ENCODE measurements around the gene TMEM167B. TPM values are rescaled to one million over a fixed set of nuclear protein-coding genes. Genes with fewer than 3 reads are reported as not detected.

TMEM167B gene
- total RNA-seq, 3 donors from 2014 or later: 38.5 to 48.1 (median 45.9) TPM

DNA sequence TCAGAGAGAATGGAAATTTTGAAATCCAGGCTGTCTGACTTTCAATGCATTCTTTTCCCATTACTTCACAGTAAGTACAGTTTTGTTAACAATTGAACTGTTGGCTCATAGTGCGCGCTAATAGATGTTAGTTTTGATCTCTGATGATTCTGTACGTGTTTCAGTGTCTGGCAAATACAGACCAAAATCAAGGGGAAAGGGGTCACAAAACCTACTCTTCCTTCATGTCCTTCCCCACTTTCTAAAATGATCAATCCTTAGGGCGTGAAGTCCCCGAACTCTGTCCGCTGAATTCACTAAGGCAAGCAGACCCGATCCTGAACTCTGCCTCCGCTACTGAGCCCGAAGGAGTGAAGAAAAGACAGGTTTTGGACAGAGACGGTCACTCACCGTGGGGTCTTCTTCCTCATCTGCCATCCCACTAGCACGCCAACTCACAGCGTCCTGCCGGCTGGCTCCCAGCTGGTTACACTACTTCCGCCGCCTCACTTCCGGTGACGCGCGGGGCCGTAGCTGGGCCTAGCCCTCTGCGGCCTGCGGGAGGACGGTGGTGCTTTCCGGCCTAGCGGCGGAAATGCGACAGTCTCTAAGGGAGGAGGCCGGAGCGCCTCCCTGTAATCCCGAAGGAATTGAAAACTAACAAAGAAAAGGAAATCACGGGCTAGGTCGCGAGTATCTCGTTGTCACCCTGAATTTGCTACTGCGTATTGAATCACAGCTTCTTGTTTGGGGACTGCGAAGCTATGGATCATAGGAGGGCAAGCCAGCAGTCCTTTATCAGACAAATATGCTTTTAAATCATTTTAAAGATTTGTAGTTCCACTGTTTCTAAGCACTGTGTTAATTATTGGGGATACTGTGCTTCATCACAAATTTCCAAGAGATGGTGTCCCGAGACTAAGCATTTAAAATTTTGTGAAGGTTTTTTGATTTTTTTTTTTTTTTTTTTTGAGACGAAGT is 14.8 kb upstream of the TMEM167B start, which contains the start of gene TAF13:
Gene TAF13 (minus strand): TSS at position 473 of the 960 bp plus-strand sequence. CDS start 56 bp downstream, at position 417.
- intact Hi-C loops (cut with DNase I, micrococcal nuclease): no loop called here
- peak within 1 kb of the TSS; percentile 42 for H3K4me3 ChIP-seq
- H3K4me1 ChIP-seq (ENCODE audit: low read depth): peaks cover 9% of the 10 kb centered on the region
- H3K9me3 ChIP-seq: no peaks in the 10 kb centered on the region
- H3K36me3 ChIP-seq (ENCODE audit: low read depth): no peaks in the 10 kb centered on the region
- peak; percentile 94 to 97 (median 95) for DNase-seq
- TF ChIP-seq, protein P1, sequence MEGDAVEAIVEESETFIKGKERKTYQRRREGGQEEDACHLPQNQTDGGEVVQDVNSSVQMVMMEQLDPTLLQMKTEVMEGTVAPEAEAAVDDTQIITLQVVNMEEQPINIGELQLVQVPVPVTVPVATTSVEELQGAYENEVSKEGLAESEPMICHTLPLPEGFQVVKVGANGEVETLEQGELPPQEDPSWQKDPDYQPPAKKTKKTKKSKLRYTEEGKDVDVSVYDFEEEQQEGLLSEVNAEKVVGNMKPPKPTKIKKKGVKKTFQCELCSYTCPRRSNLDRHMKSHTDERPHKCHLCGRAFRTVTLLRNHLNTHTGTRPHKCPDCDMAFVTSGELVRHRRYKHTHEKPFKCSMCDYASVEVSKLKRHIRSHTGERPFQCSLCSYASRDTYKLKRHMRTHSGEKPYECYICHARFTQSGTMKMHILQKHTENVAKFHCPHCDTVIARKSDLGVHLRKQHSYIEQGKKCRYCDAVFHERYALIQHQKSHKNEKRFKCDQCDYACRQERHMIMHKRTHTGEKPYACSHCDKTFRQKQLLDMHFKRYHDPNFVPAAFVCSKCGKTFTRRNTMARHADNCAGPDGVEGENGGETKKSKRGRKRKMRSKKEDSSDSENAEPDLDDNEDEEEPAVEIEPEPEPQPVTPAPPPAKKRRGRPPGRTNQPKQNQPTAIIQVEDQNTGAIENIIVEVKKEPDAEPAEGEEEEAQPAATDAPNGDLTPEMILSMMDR (IDR thresholded peaks at IDR 0.05): no peak
- ATAC-seq: peak; percentile 100

DNA sequence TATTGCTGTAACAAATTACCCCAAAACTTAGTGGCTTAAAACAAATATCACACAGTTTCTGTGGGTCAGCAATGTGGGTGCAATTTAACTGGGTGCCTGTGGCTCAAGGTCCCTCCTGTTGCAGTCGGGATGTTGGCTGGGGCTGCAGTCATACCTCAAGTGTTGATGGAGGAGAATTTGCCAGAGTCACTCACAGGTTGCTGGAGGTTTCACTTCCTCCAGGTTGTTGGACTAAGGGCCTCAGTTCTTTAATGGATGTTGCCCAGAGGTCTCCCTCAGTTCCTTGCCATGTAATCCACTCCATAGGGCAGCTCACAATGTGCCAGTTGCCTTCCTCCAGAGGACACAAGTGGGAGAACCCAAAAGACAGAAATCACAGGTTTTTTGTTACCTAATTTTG is 12.2 kb upstream of the TMEM167B start:
- Histone ChIP-seq H3K36me3 (ENCODE audit: low read depth) (no peaks in the 10 kb centered on the region), H3K4me1 (ENCODE audit: low read depth) (peaks cover 9% of the 10 kb centered on the region), H3K4me3 (no peak overlapping the region), H3K9me3 (no peaks in the 10 kb centered on the region)
- ATAC-seq: no peak
- intact Hi-C loops (cut with DNase I, micrococcal nuclease): no loop called here
- TF ChIP-seq, protein P1 (IDR thresholded peaks at IDR 0.05): no peak
- DNase-seq: no peak

DNA sequence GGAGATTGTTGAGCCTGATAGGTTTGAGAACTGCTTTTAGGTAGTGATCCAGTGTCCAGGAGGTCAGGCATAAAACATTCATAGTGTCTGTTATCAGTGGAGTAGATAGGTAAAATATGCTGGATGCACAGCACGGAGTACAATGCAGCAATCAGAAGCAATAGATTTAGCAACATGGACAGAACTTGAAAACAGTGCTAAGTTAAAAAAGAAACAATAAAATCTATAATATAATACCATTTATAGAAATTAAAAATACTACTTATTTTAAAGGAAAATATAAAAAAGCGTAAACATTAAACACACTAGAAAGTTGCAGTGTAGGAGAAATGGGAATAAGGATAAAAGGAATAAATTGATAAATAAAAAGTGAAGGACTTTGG is 11.3 kb upstream of the TMEM167B start:
- no peak for DNase-seq
- TF ChIP-seq, protein P1 (IDR thresholded peaks at IDR 0.05): no peak
- H3K4me1 ChIP-seq (ENCODE audit: low read depth): peaks cover 9% of the 10 kb centered on the region
- no peaks in the 10 kb centered on the region for H3K36me3 ChIP-seq (ENCODE audit: low read depth)
- H3K9me3 ChIP-seq: no peaks in the 10 kb centered on the region
- no peak for ATAC-seq
- H3K4me3 ChIP-seq: no peak overlapping the region
- intact Hi-C loops (cut with DNase I, micrococcal nuclease): no loop called here

DNA sequence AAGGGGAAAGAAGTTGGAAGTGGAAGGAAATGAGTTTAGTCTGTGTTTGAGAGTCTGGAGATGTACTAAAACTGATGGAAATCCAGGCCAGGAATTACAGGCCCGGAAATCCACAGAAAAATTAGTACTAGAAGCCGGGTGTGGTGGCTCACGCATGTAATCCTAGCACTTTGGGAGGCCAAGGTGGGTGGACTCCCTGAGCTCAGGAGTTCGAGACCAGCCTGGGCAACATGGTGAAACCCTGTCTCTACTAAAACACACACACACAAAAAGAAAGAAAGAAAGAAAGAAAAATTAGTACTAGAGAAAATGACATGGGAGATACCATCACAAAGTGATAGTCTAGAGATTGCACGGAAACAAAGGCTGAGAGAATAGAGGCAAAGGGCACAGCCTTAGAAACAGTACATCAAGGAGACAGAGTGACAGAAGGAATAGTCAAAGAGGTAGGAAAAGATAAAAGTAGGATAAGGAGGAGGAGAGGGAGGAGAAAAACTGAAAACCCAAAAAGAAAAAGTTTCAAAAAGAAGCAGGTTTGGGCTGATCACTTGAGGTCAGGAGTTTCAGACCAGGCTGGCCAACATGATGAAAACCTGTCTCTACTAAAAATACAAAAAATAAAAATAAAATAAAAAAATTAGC is 10.0 kb upstream of the TMEM167B start:
- intact Hi-C loops (cut with DNase I, micrococcal nuclease): no loop called here
- DNase-seq (no peak), ATAC-seq (no peak)
- Histone ChIP-seq H3K36me3 (ENCODE audit: low read depth) (no peaks in the 10 kb centered on the region), H3K4me1 (ENCODE audit: low read depth) (peaks cover 2% of the 10 kb centered on the region), H3K4me3 (no peak overlapping the region), H3K9me3 (no peaks in the 10 kb centered on the region)
- TF ChIP-seq, protein P1 (IDR thresholded peaks at IDR 0.05): no peak

DNA sequence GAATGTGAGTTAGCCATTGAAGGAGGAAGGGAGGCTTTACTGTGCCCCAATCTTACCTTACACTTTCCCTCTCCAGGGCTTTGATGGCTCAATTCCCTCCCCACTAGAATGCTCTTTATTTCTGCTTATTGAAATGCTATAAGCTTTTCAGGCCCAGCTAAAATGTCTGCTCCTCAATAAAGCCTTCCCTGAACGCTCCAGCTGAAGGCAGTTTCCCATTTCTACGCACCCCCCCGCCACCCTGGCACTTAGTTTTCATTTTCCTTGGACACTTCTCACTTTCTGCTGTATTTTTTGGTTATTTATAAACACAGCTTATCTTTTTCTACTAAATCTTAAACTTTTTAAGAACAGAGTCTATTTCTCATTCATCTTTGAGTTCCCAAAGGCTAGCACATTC is 7.1 kb upstream of the TMEM167B start:
- TF ChIP-seq, protein P1 (IDR thresholded peaks at IDR 0.05): no peak
- intact Hi-C loops (cut with DNase I, micrococcal nuclease): no loop called here
- Histone ChIP-seq H3K4me3 (no peak overlapping the region), H3K36me3 (ENCODE audit: low read depth) (no peaks in the 10 kb centered on the region), H3K4me1 (ENCODE audit: low read depth) (peaks cover 2% of the 10 kb centered on the region), H3K9me3 (no peaks in the 10 kb centered on the region)
- no peak for ATAC-seq
- DNase-seq: no peak

All from mucosa of descending colon (tissue), 3 donors.